H9 (cell line): ENCODE data around the gene CST5. TPM values are rescaled to one million over a fixed set of nuclear protein-coding genes. Genes with fewer than 3 reads are reported as not detected.

Experiments used
- DNase-seq: peaks from one replicate; pipeline ENCODE4 v3.0.0-alpha.2; 2017
- H2AFZ ChIP-seq: one replicate; pipeline ENCODE4 v1.6.1; 2013; ENCODE audit warnings: mild to moderate bottlenecking, low read length, control low read depth, moderate library complexity
- H2AK5ac ChIP-seq: 2 replicates; pipeline ENCODE4 v1.6.1; 2013; ENCODE audit warnings: low read length, control low read depth, mixed read lengths; ENCODE audit not compliant: insufficient read length
- H2BK120ac ChIP-seq: one replicate; pipeline ENCODE4 v1.6.1; 2013; ENCODE audit warnings: low read depth, mild to moderate bottlenecking, low read length, control low read depth, inconsistent platforms; ENCODE audit not compliant: poor library complexity, severe bottlenecking
- H2BK12ac ChIP-seq: 2 replicates; pipeline ENCODE4 v1.6.1; 2013; ENCODE audit warnings: low read length, control low read depth, mixed read lengths, low read depth; ENCODE audit not compliant: insufficient read length
- H2BK15ac ChIP-seq: 2 replicates; pipeline ENCODE4 v1.6.1; 2013; ENCODE audit warnings: low read depth, low read length, control low read depth
- H2BK20ac ChIP-seq: one replicate; pipeline ENCODE4 v1.6.1; 2013; ENCODE audit warnings: low read depth, mild to moderate bottlenecking, low read length, control low read depth, inconsistent platforms; ENCODE audit not compliant: poor library complexity, severe bottlenecking
- H2BK5ac ChIP-seq: 2 replicates; pipeline ENCODE4 v1.6.1; 2013; ENCODE audit warnings: low read length, control low read depth, mixed read lengths; ENCODE audit not compliant: insufficient read length
- H3K14ac ChIP-seq: 2 replicates; pipeline ENCODE4 v1.6.1; 2013; ENCODE audit warnings: low read length, control low read depth; ENCODE audit not compliant: insufficient read depth
- H3K18ac ChIP-seq: 2 replicates; pipeline ENCODE4 v1.6.1; 2013; ENCODE audit warnings: low read depth, mild to moderate bottlenecking, mixed read lengths, low read length, control low read depth; ENCODE audit not compliant: insufficient read length
- H3K23ac ChIP-seq: 2 replicates; pipeline ENCODE4 v1.6.1; 2013; ENCODE audit warnings: low read length, control low read depth, mixed read lengths, low read depth; ENCODE audit not compliant: insufficient read length
- H3K23me2 ChIP-seq: 2 replicates; pipeline ENCODE4 v1.6.1; 2013; ENCODE audit warnings: low read depth, mild to moderate bottlenecking, mixed read lengths, low read length, control low read depth; ENCODE audit not compliant: insufficient read length, poor library complexity, severe bottlenecking
- H3K27ac ChIP-seq: 2 replicates; pipeline ENCODE4 v1.5.1; 2013; ENCODE audit warnings: low read length, control low read depth, mixed read lengths, low read depth; ENCODE audit not compliant: insufficient read length
- H3K27me3 ChIP-seq: 2 replicates; pipeline ENCODE4 v1.6.1; 2013; ENCODE audit warnings: low read length, control low read depth, inconsistent platforms; ENCODE audit not compliant: insufficient read depth
- H3K4ac ChIP-seq: 2 replicates; pipeline ENCODE4 v1.6.1; 2013; ENCODE audit warnings: low read depth, mild to moderate bottlenecking, control low read depth, inconsistent platforms, low read length, moderate library complexity
- H3K4me1 ChIP-seq: 2 replicates; pipeline ENCODE4 v1.6.1; 2013; ENCODE audit warnings: low read length, control low read depth, inconsistent platforms; ENCODE audit not compliant: insufficient read depth
- H3K4me2 ChIP-seq: 2 replicates; pipeline ENCODE4 v1.6.1; 2013; ENCODE audit warnings: low read length, control low read depth, mixed read lengths; ENCODE audit not compliant: insufficient read length, insufficient read depth
- H3K56ac ChIP-seq: 2 replicates; pipeline ENCODE4 v1.6.1; 2013; ENCODE audit warnings: low read depth, mild to moderate bottlenecking, mixed read lengths, low read length, control low read depth; ENCODE audit not compliant: insufficient read length
- H3K79me1 ChIP-seq: 2 replicates; pipeline ENCODE4 v1.6.1; 2013; ENCODE audit warnings: low read depth, mild to moderate bottlenecking, moderate library complexity, low read length, control low read depth, inconsistent platforms; ENCODE audit not compliant: insufficient read depth, poor library complexity, severe bottlenecking
- H3K79me2 ChIP-seq: 2 replicates; pipeline ENCODE4 v1.6.1; 2013; ENCODE audit warnings: low read length, control low read depth, inconsistent platforms; ENCODE audit not compliant: insufficient read depth
- H3K9ac ChIP-seq: 2 replicates; pipeline ENCODE4 v1.6.1; 2013; ENCODE audit warnings: low read length, control low read depth, mixed read lengths; ENCODE audit not compliant: insufficient read length; ENCODE audit errors: extremely low read depth
- H3K9me3 ChIP-seq: one replicate; pipeline ENCODE4 v1.6.1; 2013; ENCODE audit warnings: low read depth, low read length, inconsistent platforms; ENCODE audit not compliant: control insufficient read depth
- H3T11ph ChIP-seq: one replicate; pipeline ENCODE4 v1.6.1; 2013; ENCODE audit warnings: mild to moderate bottlenecking, low read length, control low read depth, inconsistent platforms
- H4K20me1 ChIP-seq: one replicate; pipeline ENCODE4 v1.6.1; 2013; ENCODE audit not compliant: control insufficient read depth, insufficient read length, insufficient read depth
- H4K5ac ChIP-seq: 2 replicates; pipeline ENCODE4 v1.6.1; 2013; ENCODE audit warnings: low read depth, mild to moderate bottlenecking, mixed read lengths, low read length, control low read depth; ENCODE audit not compliant: insufficient read length
- H4K8ac ChIP-seq: replicated peaks from 2 replicates; pipeline ENCODE4 v1.6.1; 2013; ENCODE audit warnings: low read length, control low read depth, mixed read lengths, low read depth; ENCODE audit not compliant: insufficient read length
- H4K91ac ChIP-seq: 2 replicates; pipeline ENCODE4 v1.6.1; 2013; ENCODE audit warnings: low read depth, mild to moderate bottlenecking, moderate library complexity, mixed read lengths, low read length, control low read depth; ENCODE audit not compliant: insufficient read length
- H3K27ac Mint-ChIP-seq, 3 experiments: 2 replicates in 2 of 3; 3 replicates in 1 of 3; pipeline ENCODE4 v1.8.0; 2020 to 2021; ENCODE audit warnings: mixed read lengths in 3 of 3, mild to moderate bottlenecking in 1 of 3, moderate library complexity in 1 of 3
- H3K27me3 Mint-ChIP-seq: 2 replicates; pipeline ENCODE4 v1.8.0; 2021; ENCODE audit warnings: low read depth, mild to moderate bottlenecking, moderate library complexity, mixed read lengths
- H3K36me3 Mint-ChIP-seq, 3 experiments: 2 replicates in 2 of 3; 3 replicates in 1 of 3; pipeline ENCODE4 v1.8.0; 2020 to 2021; ENCODE audit warnings: low read depth in 3 of 3, mixed read lengths in 3 of 3; ENCODE audit not compliant: insufficient read depth in 1 of 3
- H3K4me1 Mint-ChIP-seq, 2 experiments: 2 replicates each; pipeline ENCODE4 v1.8.0; 2020; ENCODE audit warnings: mixed read lengths in 2 of 2
- H3K4me3 Mint-ChIP-seq, 2 experiments: 2 replicates in 1 of 2; 3 replicates in 1 of 2; pipeline ENCODE4 v1.8.0; 2020 to 2021; ENCODE audit warnings: mild to moderate bottlenecking in 2 of 2, mixed read lengths in 2 of 2, moderate library complexity in 1 of 2
- H3K9me3 Mint-ChIP-seq, 2 experiments: 2 replicates in 1 of 2; 3 replicates in 1 of 2; pipeline ENCODE4 v1.8.0; 2020; ENCODE audit warnings: mild to moderate bottlenecking in 2 of 2, mixed read lengths in 2 of 2, moderate library complexity in 1 of 2
- WGBS: extraction: QIAGEN DNeasy Blood & Tissue Kit; methylation state at CpG from one replicate; pipeline ENCODE4 v1.1.7; 2013; ENCODE audit warnings: missing lambda C conversion rate, low lambda C conversion rate, mixed read lengths; ENCODE audit not compliant: insufficient read length; ENCODE audit errors: extremely low coverage; 5-methylcytosine and 5-hydroxymethylcytosine counted together
- total RNA-seq: library from RNA; stranded (reverse); gene quantifications from 2 replicates; pipeline ENCODE4 v1.2.1, GENCODE V29; 2021
- TF ChIP-seq, protein P1 (sequence below): fragments of 200-600 bp; sonication (generic); conservative IDR thresholded peaks from 3 replicates; pipeline ENCODE4 v1.8.0; 2021; ENCODE audit warnings: antibody characterized with exemption, mild to moderate bottlenecking

Gene CST5
- total RNA-seq, 1 experiment from 2014 or later: not detected

DNA sequence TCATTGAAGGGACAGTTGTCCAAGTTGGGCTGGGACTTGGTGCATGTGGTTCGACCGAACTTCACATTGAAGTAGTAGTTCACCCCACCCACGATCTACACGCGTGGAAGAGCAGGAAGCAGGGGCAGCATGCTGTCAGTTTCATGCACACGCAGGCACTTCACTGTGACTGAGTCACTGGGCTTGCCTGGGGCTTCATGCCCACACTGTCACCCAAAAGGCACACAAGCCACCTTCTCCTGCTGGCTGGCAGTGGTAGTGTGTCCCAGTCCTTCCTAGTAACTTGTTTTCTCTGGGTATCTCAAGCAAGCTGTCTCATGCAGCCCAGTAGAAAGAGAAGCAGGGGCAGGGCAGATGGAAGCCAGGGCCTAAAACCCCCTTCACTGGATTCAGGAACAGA lies 2.0 kb downstream of the CST5 start:
- no peak overlapping the region for H3K4me3 Mint-ChIP-seq
- no peak overlapping the region for H3K27ac Mint-ChIP-seq
- no peaks in the 10 kb centered on the region; a peak in 1 of 7 replicates for H3K36me3 Mint-ChIP-seq
- Histone ChIP-seq H4K91ac (no peak overlapping the region), H3K9ac (no peak overlapping the region), H2BK5ac (no peak overlapping the region), H3K9me3 (no peaks in the 10 kb centered on the region), H3K4ac (no peak overlapping the region), H3K79me2 (no peaks in the 10 kb centered on the region), H2BK20ac (no peak overlapping the region), H2BK120ac (no peak overlapping the region), H3T11ph (no peak overlapping the region), H4K8ac (no peak overlapping the region), H4K20me1 (no peaks in the 10 kb centered on the region), H4K5ac (no peak overlapping the region), H3K4me2 (no peak overlapping the region), H3K23me2 (no peaks in the 10 kb centered on the region), H3K27ac (no peak overlapping the region), H3K23ac (no peak overlapping the region), H3K14ac (no peak overlapping the region; the same call in 1 of the 2 replicates), H2AK5ac (no peak overlapping the region), H3K79me1 (no peaks in the 10 kb centered on the region), H2BK15ac (no peak overlapping the region), H2AFZ (no peak overlapping the region), H2BK12ac (no peak overlapping the region), H3K18ac (no peak overlapping the region), H3K27me3 (no peaks in the 10 kb centered on the region), H3K4me1 (0 out of 2 replicates have a peak, but pooled peaks cover 2% of the 10 kb centered on the region), H3K56ac (no peak overlapping the region)
- H3K27me3 Mint-ChIP-seq: no peaks in the 10 kb centered on the region; the same call in 1 of the 2 replicates
- no peaks in the 10 kb centered on the region for H3K9me3 Mint-ChIP-seq
- no peak for DNase-seq
- H3K4me1 Mint-ChIP-seq: peaks cover 14 to 19% of the 10 kb centered on the region in 2 experiments
- TF ChIP-seq, protein P1, sequence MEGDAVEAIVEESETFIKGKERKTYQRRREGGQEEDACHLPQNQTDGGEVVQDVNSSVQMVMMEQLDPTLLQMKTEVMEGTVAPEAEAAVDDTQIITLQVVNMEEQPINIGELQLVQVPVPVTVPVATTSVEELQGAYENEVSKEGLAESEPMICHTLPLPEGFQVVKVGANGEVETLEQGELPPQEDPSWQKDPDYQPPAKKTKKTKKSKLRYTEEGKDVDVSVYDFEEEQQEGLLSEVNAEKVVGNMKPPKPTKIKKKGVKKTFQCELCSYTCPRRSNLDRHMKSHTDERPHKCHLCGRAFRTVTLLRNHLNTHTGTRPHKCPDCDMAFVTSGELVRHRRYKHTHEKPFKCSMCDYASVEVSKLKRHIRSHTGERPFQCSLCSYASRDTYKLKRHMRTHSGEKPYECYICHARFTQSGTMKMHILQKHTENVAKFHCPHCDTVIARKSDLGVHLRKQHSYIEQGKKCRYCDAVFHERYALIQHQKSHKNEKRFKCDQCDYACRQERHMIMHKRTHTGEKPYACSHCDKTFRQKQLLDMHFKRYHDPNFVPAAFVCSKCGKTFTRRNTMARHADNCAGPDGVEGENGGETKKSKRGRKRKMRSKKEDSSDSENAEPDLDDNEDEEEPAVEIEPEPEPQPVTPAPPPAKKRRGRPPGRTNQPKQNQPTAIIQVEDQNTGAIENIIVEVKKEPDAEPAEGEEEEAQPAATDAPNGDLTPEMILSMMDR: 0 out of 3 replicates have a peak, but pooled peaks have one; percentile 14
- no CpG with 5 or more reads among the region's 6 CpGs for WGBS
